HG02852 (cell line): ENCODE data around the gene VWA7.

Source experiments
- ATAC-seq: cut with Tn5 transposase; IDR thresholded peaks from one replicate; pipeline ENCODE4 v1.9.1; 2021; ENCODE audit warnings: mild to moderate bottlenecking, moderate library complexity; ENCODE audit not compliant: unreplicated experiment

VWA7 gene

GRCh38 chr6:31779908-31780307, 2.8 kb upstream of the VWA7 start:
- ATAC-seq, result no peak

DNA sequence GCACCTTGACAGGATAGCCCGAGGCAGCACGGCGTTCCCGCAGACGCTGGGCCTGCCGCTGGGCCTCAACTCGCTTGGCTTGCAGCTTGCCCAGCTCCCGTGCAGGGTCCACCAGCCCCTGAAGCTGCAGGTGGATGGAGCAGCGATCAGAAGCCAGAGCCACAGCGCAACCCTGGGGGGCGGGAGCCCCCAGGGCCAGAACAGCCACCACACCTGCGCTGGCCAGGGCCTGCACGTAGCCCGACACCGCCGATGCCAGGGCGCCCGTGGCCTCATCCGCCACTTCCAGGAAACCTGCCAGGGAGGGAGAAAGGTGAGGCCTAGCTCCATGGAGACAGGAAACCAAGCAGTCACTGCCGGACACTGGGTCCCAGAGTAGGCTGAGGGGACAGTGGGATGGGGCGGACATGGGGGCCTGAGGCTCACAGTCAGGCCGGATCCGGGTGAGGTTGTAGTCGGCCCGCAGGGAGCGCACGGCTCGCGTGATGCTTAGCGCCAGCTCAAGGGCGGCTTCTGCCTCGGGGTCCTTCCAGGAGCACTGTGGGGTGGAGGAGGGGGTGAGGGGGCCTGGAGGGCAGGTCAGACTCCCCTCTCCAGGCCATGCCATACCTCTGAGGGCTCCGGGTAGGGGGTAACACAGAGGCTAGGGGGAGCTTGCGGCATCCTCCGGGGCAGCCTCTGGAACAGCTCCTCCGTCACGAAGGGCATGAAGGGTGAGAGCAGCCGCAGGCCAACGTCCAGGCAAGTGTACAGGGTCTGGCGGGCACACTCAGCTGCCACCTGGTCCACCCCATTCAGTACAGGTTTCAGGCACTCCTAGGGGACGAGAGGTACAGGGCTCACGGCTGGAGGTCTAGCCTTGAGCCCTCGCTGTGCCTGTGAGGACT, 2.1 kb upstream of the VWA7 start:
- no peak for ATAC-seq

GRCh38 chr6:31778193-31778592, 1.1 kb upstream of the VWA7 start:
- no peak for ATAC-seq

- ATAC-seq, result no peak
Measured at GRCh38 chr6:31777667-31778050, 531 bp upstream of the VWA7 start.

DNA sequence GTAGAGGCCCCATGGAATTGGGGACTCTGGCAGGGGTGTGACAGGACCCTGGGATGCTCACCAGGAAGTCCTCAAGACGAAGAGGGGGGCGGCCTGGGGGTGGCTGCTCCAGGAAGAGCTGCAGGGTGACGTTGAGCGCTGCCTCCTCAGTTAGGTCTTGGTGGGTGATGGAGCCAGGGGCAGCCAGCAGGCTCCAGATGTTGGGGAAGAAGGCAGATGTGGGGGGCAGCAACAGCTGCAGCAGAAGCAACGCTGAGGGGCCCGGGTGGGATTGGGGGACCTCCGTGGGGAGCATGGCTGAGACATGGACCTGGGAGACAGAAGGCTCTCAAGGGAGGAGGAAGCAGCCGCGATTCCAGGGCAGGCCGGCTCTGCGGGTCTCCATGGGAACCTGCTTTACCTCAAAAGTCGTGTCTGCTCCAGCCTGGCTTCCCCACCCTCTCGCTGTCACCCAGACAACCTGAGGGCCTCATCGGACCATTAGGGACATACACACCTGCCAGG, 591 bp downstream of the VWA7 start:
- no peak for ATAC-seq

GRCh38 chr6:31775633-31776484, 1.3 kb downstream of the VWA7 start:
- no peak for ATAC-seq

- ATAC-seq, result no peak
Measured at GRCh38 chr6:31775184-31775583, 1.9 kb downstream of the VWA7 start.

GRCh38 chr6:31771992-31772358, 5.2 kb downstream of the VWA7 start:
- ATAC-seq, result no peak

GRCh38 chr6:31770860-31771259, 6.3 kb downstream of the VWA7 start:
- no peak for ATAC-seq

GRCh38 chr6:31769684-31770371, 7.3 kb downstream of the VWA7 start:
- no peak for ATAC-seq

DNA sequence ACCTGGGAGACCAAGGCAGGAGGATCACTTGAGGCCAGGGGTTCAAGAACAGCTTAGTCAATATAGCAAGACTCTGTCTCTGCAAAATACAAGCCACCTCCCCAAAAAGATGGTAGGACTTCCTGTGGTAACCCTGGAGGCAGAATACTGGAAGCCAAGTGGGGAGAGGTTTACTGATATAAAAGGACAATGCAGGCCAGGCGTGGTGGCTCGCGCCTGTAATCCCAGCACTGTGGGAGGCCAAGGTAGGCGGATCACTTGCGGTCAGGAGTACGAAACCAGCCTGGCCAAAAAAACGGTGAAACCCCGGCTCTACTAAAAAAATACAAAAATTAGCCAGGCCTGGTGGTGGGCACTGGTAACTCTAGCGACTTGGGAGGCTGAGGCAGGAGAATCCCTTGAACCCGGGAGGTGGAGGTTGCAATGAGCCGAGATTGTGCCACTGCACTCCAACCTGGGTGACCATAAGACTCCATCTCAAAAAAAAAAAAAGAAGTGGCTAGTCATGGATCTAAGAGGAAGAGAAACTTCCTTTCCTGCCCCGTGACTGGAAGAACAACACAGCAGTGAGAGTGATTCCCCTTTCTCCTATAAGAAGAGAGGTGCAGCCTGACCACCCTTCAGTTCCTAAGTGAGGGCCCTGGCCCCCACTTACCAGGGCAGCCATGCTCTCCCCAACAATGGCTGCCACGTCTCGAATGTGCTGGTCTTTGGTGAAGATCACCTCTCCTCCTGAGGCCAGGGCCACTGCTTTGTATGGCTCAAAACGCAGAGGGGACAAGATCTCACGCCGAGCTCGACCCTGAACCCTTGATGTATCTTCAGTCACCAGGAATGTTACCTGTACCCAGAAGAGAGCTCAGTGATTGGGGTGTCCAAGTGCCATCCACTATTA, 8.5 kb downstream of the VWA7 start:
- ATAC-seq, result no peak

DNA sequence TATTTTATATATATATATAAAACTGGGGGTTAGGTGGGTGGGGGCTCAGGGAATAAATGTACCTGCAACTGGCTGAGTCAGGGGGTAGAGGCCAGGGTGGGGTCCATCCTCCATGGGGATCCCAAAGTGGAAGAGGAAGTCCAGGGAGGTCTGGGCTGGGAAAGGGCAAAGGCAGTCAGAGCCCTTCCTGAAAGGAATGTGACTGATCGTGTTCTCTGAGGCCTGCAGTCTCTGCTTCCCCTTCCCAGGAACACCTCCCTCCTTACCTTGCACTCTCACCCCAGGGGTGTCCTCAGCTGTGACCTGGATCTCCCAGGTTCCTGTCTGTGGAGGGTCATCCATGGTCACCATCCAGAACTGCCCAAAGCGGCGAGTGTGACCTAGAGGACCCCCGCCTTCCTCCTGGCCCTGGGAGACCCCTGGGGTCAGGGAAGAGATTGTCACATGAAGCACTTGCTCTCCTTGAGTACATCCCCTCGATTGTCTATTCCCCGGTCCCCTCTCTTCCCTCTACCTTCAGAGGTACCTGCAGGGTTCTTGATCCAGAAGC, 10.0 kb downstream of the VWA7 start:
- no peak for ATAC-seq

- ATAC-seq, result no peak
Measured at GRCh38 chr6:31765910-31766794, 11.0 kb downstream of the VWA7 start.

GRCh38 chr6:31765559-31765909, 11.6 kb downstream of the VWA7 start:
- no peak for ATAC-seq

DNA sequence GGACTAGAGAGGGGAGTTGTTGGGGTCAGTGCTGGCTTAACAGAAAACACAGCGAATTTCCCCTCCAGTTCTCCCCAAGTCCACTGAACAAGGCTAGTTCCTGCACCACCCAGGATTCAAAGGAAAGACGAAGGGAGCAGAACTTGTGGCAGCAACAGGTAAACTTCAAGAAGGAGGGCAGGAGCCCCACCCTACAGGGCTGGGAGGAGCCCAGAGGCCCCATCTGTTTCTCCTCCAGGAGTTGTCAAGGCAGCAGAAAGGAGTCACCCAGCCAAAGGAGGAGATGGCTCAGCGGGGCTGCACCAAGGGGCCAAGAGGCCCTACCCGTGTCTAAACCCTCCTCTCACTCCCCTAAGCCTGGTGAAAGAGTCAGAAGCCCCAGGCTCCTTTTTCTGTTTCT, 12.9 kb downstream of the VWA7 start:
- no peak for ATAC-seq

GRCh38 chr6:31763619-31763940, 13.5 kb downstream of the VWA7 start:
- no peak for ATAC-seq

DNA sequence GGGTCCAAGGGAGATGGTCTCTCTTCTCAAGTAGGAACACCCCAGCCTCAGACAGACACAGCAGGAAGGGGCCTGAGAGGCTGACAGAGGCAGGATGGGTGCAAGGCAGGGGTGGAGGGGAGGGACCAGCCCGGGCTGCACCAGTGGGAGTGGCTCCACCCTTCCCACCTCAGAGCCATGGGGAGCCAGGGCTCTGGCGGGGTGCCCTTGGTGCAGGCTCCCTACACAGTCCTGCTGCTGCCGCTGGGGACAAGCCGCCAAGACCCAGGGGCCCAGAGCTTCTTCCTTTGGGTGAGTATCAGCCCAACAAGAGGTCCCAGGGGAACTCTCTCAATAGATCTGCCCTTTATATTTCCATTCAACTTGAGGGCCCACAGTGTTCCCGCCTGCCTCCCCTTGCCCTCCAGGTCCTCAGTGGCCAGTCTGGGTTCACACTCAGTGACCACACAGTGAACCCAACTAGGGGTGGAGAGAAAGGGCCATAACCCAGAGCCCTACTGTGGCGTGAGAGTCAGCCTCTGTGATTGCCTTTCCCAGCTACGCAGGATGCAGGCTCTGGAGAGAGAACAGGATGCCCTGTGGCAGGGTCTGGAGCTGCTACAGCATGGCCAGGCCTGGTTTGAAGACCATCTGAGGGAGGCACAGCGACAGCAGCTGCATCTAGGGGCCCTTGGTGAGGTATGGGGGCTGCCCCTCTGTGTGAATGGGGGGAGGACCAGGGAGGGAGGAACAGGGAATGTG, 14.1 kb downstream of the VWA7 start:
- ATAC-seq, result no peak

GRCh38 chr6:31762356-31762755, 14.8 kb downstream of the VWA7 start, which contains the start of gene SAPCD1:
Gene SAPCD1, plus strand, starts transcription at chr6:31762656. Its CDS starts 399 bp downstream, at chr6:31763055.
- no peak for ATAC-seq
